H1 (cell line): ENCODE measurements around the gene NLN. TPM values are rescaled to one million over a fixed set of nuclear protein-coding genes. Genes with fewer than 3 reads are reported as not detected.

Experiments used
- CTCF ChIA-PET: fragments of 300-600 bp; sonication (Branson Sonifier 250); formaldehyde crosslinking; loops from one replicate; lab custom pipeline; 2021; ENCODE audit not compliant: partially characterized antibody; lab: Charles Lee
- POLR2A ChIA-PET: fragments of 300-600 bp; sonication (Branson Sonifier 250); formaldehyde crosslinking; loops from one replicate; lab custom pipeline; 2021; ENCODE audit warnings: inconsistent platforms; ENCODE audit not compliant: partially characterized antibody; lab: Charles Lee
- DNase-seq, 2 experiments: peaks; one replicate each; pipeline versions ENCODE4 v3.0.0 to v3.0.0-alpha.2; 2010 to 2022; ENCODE audit warnings: low spot score in 2 of 2, low read depth in 1 of 2, mixed read lengths in 1 of 2
- FAIRE-seq: peaks from 2 replicates; lab custom pipeline; 2011; peaks lifted over from hg19 to GRCh38; lab: Jason Lieb, UNC
- H2AFZ ChIP-seq: 2 replicates; pipeline ENCODE4 v1.8.1; 2012; ENCODE audit warnings: low read length, inconsistent platforms
- H2AK5ac ChIP-seq: 2 replicates; pipeline ENCODE4 v1.6.1; 2013; ENCODE audit warnings: low read depth, low read length
- H2BK120ac ChIP-seq: replicated peaks from 2 replicates; pipeline ENCODE3; 2013; ENCODE audit warnings: low read depth, low read length, inconsistent platforms
- H2BK12ac ChIP-seq: 2 replicates; pipeline ENCODE4 v1.6.1; 2013; ENCODE audit warnings: low read depth, low read length
- H2BK15ac ChIP-seq: 2 replicates; pipeline ENCODE4 v1.6.1; 2013; ENCODE audit warnings: low read length
- H2BK20ac ChIP-seq: 2 replicates; pipeline ENCODE4 v1.6.1; 2013; ENCODE audit warnings: low read length
- H2BK5ac ChIP-seq: 2 replicates; pipeline ENCODE4 v1.6.1; 2013; ENCODE audit warnings: low read depth, low read length
- H3K14ac ChIP-seq: 2 replicates; pipeline ENCODE4 v1.6.1; 2013; ENCODE audit warnings: inconsistent platforms; ENCODE audit not compliant: insufficient read length
- H3K18ac ChIP-seq: 2 replicates; pipeline ENCODE4 v1.6.1; 2013; ENCODE audit warnings: low read length; ENCODE audit errors: extremely low read depth
- H3K23ac ChIP-seq: 2 replicates; pipeline ENCODE4 v1.6.1; 2013; ENCODE audit warnings: inconsistent platforms; ENCODE audit not compliant: insufficient read length
- H3K23me2 ChIP-seq: 2 replicates; pipeline ENCODE4 v1.6.1; 2013; ENCODE audit warnings: low read depth, low read length
- H3K27ac ChIP-seq: 2 replicates; pipeline ENCODE4 v1.6.1; 2011; ENCODE audit warnings: low read depth, low read length, inconsistent platforms
- H3K27me3 ChIP-seq, 4 experiments: replicated peaks in 1 of 4; 1 replicate in 1 of 4; 2 replicates in 3 of 4; pipeline versions ENCODE4 v1.6.1 to v1.8.1; 2011 to 2013; ENCODE audit warnings: low read length in 3 of 4, mild to moderate bottlenecking in 3 of 4, inconsistent platforms in 2 of 4, mixed read lengths in 2 of 4, moderate library complexity in 1 of 4; ENCODE audit not compliant: control insufficient read depth in 3 of 4, insufficient read depth in 3 of 4; ENCODE audit errors: extremely low read depth in 1 of 4
- H3K36me3 ChIP-seq, 4 experiments: 2 replicates each; pipeline versions ENCODE4 v1.6.1 to v1.8.1; 2011 to 2013; ENCODE audit warnings: mild to moderate bottlenecking in 4 of 4, low read length in 3 of 4, moderate library complexity in 2 of 4, control low read depth in 1 of 4, inconsistent platforms in 1 of 4; ENCODE audit not compliant: insufficient read depth in 4 of 4, control insufficient read depth in 2 of 4
- H3K4ac ChIP-seq: replicated peaks from 2 replicates; pipeline ENCODE3; 2013; ENCODE audit warnings: low read length, low read depth, mixed read lengths, inconsistent platforms; ENCODE audit not compliant: insufficient read length
- H3K4me1 ChIP-seq, 4 experiments: replicated peaks in 1 of 4; 1 replicate in 1 of 4; 2 replicates in 3 of 4; pipeline versions ENCODE4 v1.6.1 to v1.8.1; 2011 to 2013; ENCODE audit warnings: low read length in 3 of 4, inconsistent platforms in 2 of 4, mixed read lengths in 1 of 4; ENCODE audit not compliant: insufficient read depth in 4 of 4, control insufficient read depth in 3 of 4
- H3K4me2 ChIP-seq, 2 experiments: 2 replicates each; pipeline versions ENCODE4 v1.6.1 to v1.8.1; 2011 to 2013; ENCODE audit warnings: low read depth in 2 of 2, low read length in 2 of 2, control low read depth in 1 of 2, inconsistent platforms in 1 of 2, mild to moderate bottlenecking in 1 of 2; ENCODE audit not compliant: insufficient read depth in 1 of 2
- H3K4me3 ChIP-seq, 4 experiments: fragments of 200-600, 300-600 bp in 1 of 4; sonication (generic), shearing (Covaris generic), sonication (Bioruptor Twin) in 1 of 4; 2 replicates each; pipeline versions ENCODE4 v1.5.1 to v1.8.1; 2011 to 2016; ENCODE audit warnings: low read length in 4 of 4, low read depth in 3 of 4, control low read depth in 2 of 4, inconsistent platforms in 2 of 4, mild to moderate bottlenecking in 2 of 4, mixed read lengths in 1 of 4, moderate library complexity in 1 of 4; ENCODE audit not compliant: insufficient read depth in 2 of 4; ENCODE audit errors: extremely low read depth in 1 of 4
- H3K56ac ChIP-seq: replicated peaks from 2 replicates; pipeline ENCODE3; 2013; ENCODE audit warnings: low read depth, mild to moderate bottlenecking, mixed read lengths, low read length, inconsistent platforms; ENCODE audit not compliant: insufficient read length
- H3K79me1 ChIP-seq: 2 replicates; pipeline ENCODE4 v1.6.1; 2013; ENCODE audit warnings: low read depth, low read length, control low read depth
- H3K79me2 ChIP-seq, 2 experiments: 2 replicates each; pipeline versions ENCODE4 v1.6.1 to v1.8.1; 2012 to 2013; ENCODE audit warnings: low read length in 2 of 2, mild to moderate bottlenecking in 2 of 2, inconsistent platforms in 1 of 2; ENCODE audit not compliant: insufficient read depth in 2 of 2, control insufficient read depth in 1 of 2
- H3K9ac ChIP-seq, 4 experiments: replicated peaks in 1 of 4; 1 replicate in 1 of 4; 2 replicates in 3 of 4; pipeline versions ENCODE4 v1.6.1 to v1.8.1; 2011 to 2013; ENCODE audit warnings: low read depth in 3 of 4, low read length in 3 of 4, control low read depth in 2 of 4, mild to moderate bottlenecking in 2 of 4, moderate library complexity in 2 of 4, inconsistent platforms in 1 of 4; ENCODE audit errors: extremely low read depth in 1 of 4
- H3K9me3 ChIP-seq, 2 experiments: 2 replicates each; pipeline versions ENCODE4 v1.6.1 to v1.8.1; 2012 to 2013; ENCODE audit warnings: mild to moderate bottlenecking in 2 of 2, moderate library complexity in 2 of 2, control low read depth in 1 of 2, inconsistent platforms in 1 of 2, low read depth in 1 of 2, low read length in 1 of 2, mixed read lengths in 1 of 2; ENCODE audit not compliant: insufficient read depth in 2 of 2
- H4K20me1 ChIP-seq, 2 experiments: replicated peaks in 1 of 2; 2 replicates each; pipeline versions ENCODE3 to v1.8.1; 2011 to 2013; ENCODE audit warnings: inconsistent platforms in 2 of 2, low read length in 2 of 2, mild to moderate bottlenecking in 1 of 2; ENCODE audit not compliant: insufficient read depth in 2 of 2, control insufficient read depth in 1 of 2
- H4K5ac ChIP-seq: 2 replicates; pipeline ENCODE4 v1.6.1; 2013; ENCODE audit warnings: low read length, low read depth, mixed read lengths, inconsistent platforms; ENCODE audit not compliant: insufficient read length
- H4K8ac ChIP-seq: 2 replicates; pipeline ENCODE4 v1.8.0; 2013; ENCODE audit warnings: mild to moderate bottlenecking, moderate library complexity, low read length, inconsistent platforms; ENCODE audit not compliant: insufficient read depth; ENCODE audit errors: extremely low read depth
- H4K91ac ChIP-seq: replicated peaks from 2 replicates; pipeline ENCODE3; 2013; ENCODE audit warnings: low read length, mixed read lengths, inconsistent platforms; ENCODE audit not compliant: insufficient read length
- CBX8 ChIP-seq: fragments of 300-800, 300-1000 bp; sonication (generic); IDR thresholded peaks from 2 replicates; pipeline ENCODE4 v1.7.1; 2016; ENCODE audit warnings: low read depth, low read length, borderline replicate concordance
- EZH2 ChIP-seq: fragments of 200-600 bp; sonication (generic); IDR thresholded peaks from 2 replicates; pipeline ENCODE4 v1.7.1; 2012; ENCODE audit warnings: low read depth, mild to moderate bottlenecking, moderate library complexity, low read length, inconsistent platforms; ENCODE audit not compliant: severe bottlenecking
- JUN ChIP-seq: IDR thresholded peaks from 2 replicates; pipeline ENCODE4 v1.6.1; 2011; ENCODE audit warnings: low read depth, mild to moderate bottlenecking, improper control_type of control experiment, low read length
- KDM5A ChIP-seq: fragments of 200-600 bp; IDR thresholded peaks from 2 replicates; pipeline ENCODE4 v1.7.1; 2012; ENCODE audit warnings: mild to moderate bottlenecking, low read length, inconsistent platforms, mixed read lengths
- NANOG ChIP-seq: IDR thresholded peaks from 2 replicates; pipeline ENCODE4 v1.6.1; 2011; ENCODE audit warnings: low read length, low read depth, mild to moderate bottlenecking, inconsistent platforms; ENCODE audit not compliant: insufficient read depth, poor library complexity, severe bottlenecking
- NRF1 ChIP-seq: IDR thresholded peaks from 2 replicates; pipeline ENCODE4 v1.6.1; 2011; ENCODE audit warnings: mild to moderate bottlenecking, low read depth, low read length, improper control_type of control experiment
- PHF8 ChIP-seq: fragments of 200-600 bp; sonication (generic); conservative IDR thresholded peaks from 2 replicates; pipeline ENCODE4 v1.7.1; 2012; ENCODE audit warnings: low read depth, mild to moderate bottlenecking, inconsistent platforms, low read length, moderate library complexity
- POU5F1 ChIP-seq: IDR thresholded peaks from 2 replicates; pipeline ENCODE4 v1.6.1; 2011; ENCODE audit warnings: low read depth, mild to moderate bottlenecking, low read length, moderate library complexity
- SIN3A ChIP-seq, 2 experiments: IDR thresholded peaks in 1 of 2; conservative IDR thresholded peaks in 1 of 2; 2 replicates each; pipeline ENCODE4 v1.6.1; 2011 to 2012; ENCODE audit warnings: low read length in 2 of 2, improper control_type of control experiment in 1 of 2, low read depth in 1 of 2, mild to moderate bottlenecking in 1 of 2
- SP2 ChIP-seq: IDR thresholded peaks from 2 replicates; pipeline ENCODE4 v1.6.1; 2012; ENCODE audit warnings: mild to moderate bottlenecking, low read length, inconsistent platforms
- SUZ12 ChIP-seq: fragments of 200-600 bp; sonication (generic); IDR thresholded peaks from 2 replicates; pipeline ENCODE4 v1.6.1; 2012; ENCODE audit warnings: mild to moderate bottlenecking, inconsistent platforms, low read length, moderate library complexity, mixed read lengths
- WGBS, 2 experiments: shearing (Covaris generic) in 1 of 2; methylation state at CpG; one replicate each; pipeline versions ENCODE4 v1.1.6 to v1.1.7; 2013 to 2015; ENCODE audit warnings: low lambda C conversion rate in 2 of 2, mixed read lengths in 2 of 2, inconsistent platforms in 1 of 2, low coverage in 1 of 2, missing lambda C conversion rate in 1 of 2; ENCODE audit not compliant: insufficient replicate concordance in 2 of 2, insufficient coverage in 1 of 2, insufficient read length in 1 of 2; ENCODE audit errors: extremely low coverage in 1 of 2, missing lambda C conversion rate in 1 of 2; 5-methylcytosine and 5-hydroxymethylcytosine counted together
- polyA plus RNA-seq, 7 experiments: library from polyadenylated mRNA; depleted of rRNA in 3 of 7; stranded (reverse) in 5 of 7; unstranded in 2 of 7; fragments of >200 nt in 5 of 7; fragments of 200-250 nt in 2 of 7; gene quantifications; 1 replicate in 5 of 7; 2 replicates in 1 of 7; 4 replicates in 1 of 7; pipeline versions ENCODE4 v1.2.1 to v1.2.3, GENCODE V29; 2011 to 2013; ENCODE audit warnings: missing spikeins in 2 of 7, mixed read lengths in 2 of 7
- total RNA-seq: library from RNA; stranded (reverse); fragmentation: NEBNext Ultra II Directional; extraction: Animal tissue kit (Norgen Biotek cat#: 25700); gene quantifications from 2 replicates; pipeline ENCODE4 v1.2.1, GENCODE V29; 2021

The NLN gene
- total and polyA plus RNA-seq, 2 of the 8 experiments (the other 6 are each of a cell fraction or from before 2014, with no cell fraction given), result 46.7 to 192 TPM

DNA sequence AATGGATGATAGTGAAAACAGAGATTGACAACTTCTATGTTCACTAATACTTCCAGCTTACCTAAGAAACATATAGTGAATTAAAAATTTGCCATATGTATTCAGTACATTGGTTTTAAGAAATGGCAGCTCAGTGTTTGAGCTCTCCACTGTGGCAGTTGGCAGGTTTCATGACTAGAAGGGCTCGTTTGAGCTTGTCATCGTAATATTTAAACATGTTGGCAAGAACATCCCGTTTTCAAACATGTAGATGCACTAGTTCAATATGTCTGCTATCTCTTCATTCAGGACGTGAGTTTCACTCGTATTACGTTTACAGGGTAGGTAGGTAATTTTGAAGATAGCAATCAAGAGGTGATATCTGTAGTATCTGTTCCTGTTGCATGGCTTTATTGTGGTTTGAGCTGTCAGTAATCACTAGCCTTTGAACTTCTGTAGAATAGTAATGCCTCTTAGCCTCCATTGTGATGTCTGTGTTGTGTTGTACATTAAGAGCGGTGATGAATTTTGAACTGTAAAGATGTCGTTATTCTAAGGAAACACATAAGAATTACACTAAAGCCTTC is 74.8 kb downstream of the NLN start:
- Histone ChIP-seq H3K27me3 (no peaks in the 10 kb centered on the region), H3K9ac (no peak overlapping the region), H4K8ac (no peak overlapping the region), H4K91ac (no peak overlapping the region), H3K56ac (no peak overlapping the region), H3K14ac (no peak overlapping the region), H3K23ac (no peak overlapping the region), H4K20me1 (no peaks in the 10 kb centered on the region), H2BK120ac (no peak overlapping the region), H2BK20ac (no peak overlapping the region), H3K36me3 (peaks cover 5 to 51% (median 20%) of the 10 kb centered on the region in 4 experiments; a peak in 7 of 8 replicates), H3K27ac (no peak overlapping the region), H2BK15ac (no peak overlapping the region), H3K79me1 (no peaks in the 10 kb centered on the region), H3K23me2 (no peaks in the 10 kb centered on the region), H3K18ac (no peak overlapping the region), H2BK5ac (no peak overlapping the region), H2AFZ (no peak overlapping the region), H3K9me3 (no peaks in the 10 kb centered on the region), H2BK12ac (no peak overlapping the region), H3K4me1 (no peaks in the 10 kb centered on the region; a peak in 1 of 7 replicates), H2AK5ac (no peak overlapping the region), H4K5ac (no peak overlapping the region), H3K4ac (no peak overlapping the region), H3K4me2 (no peak overlapping the region), H3K79me2 (no peaks in the 10 kb centered on the region; a peak in 1 of 4 replicates), H3K4me3 (no peak overlapping the region)
- 93% methylated on average over 8 of the region's 8 CpGs; no CpG with 5 or more reads in 1 of the 2 experiments for WGBS, 2 experiments
- ChIA-PET POLR2A (no interaction called here), CTCF (no interaction called here)
- FAIRE-seq (no peak), DNase-seq (no peak)
- TF ChIP-seq SIN3A (conservative IDR thresholded peaks at IDR 0.05 in 1 of 2, IDR thresholded peaks at IDR 0.05 in 1 of 2; ENCODE audit: low read depth in 1 of 2, low read length in 2 of 2), result no peak
- no peak for TF ChIP-seq SUZ12
- TF ChIP-seq CBX8, result no peak
- no peak for TF ChIP-seq POU5F1
- TF ChIP-seq SP2, result no peak
- TF ChIP-seq PHF8, result no peak
- TF ChIP-seq EZH2, result no peak
- no peak for TF ChIP-seq NRF1
- no peak for TF ChIP-seq NANOG
- TF ChIP-seq KDM5A, result no peak
- TF ChIP-seq JUN, result no peak
